Subcutaneous abdominal adipose tissue (tissue), 5 donors: ENCODE results near the gene SHB.

Experiments
- H3K27ac ChIP-seq: one replicate; pipeline ENCODE4 v1.7.0; 2013; ENCODE audit warnings: low read depth, mild to moderate bottlenecking, inconsistent platforms, low read length, moderate library complexity
- H3K27me3 ChIP-seq, 5 donors: one replicate each; pipeline ENCODE4 v1.7.0; 2013; ENCODE audit warnings: low read length in 5 of 5, inconsistent platforms in 1 of 5; ENCODE audit not compliant: control insufficient read depth in 5 of 5, insufficient read depth in 4 of 5
- H3K36me3 ChIP-seq, 5 donors: one replicate each; pipeline ENCODE4 v1.7.0; 2013; ENCODE audit warnings: low read length in 5 of 5; ENCODE audit not compliant: control insufficient read depth in 5 of 5, insufficient read depth in 5 of 5
- H3K4me1 ChIP-seq, 5 donors: one replicate each; pipeline ENCODE4 v1.7.0; 2013; ENCODE audit warnings: low read length in 5 of 5, mild to moderate bottlenecking in 3 of 5, moderate library complexity in 1 of 5; ENCODE audit not compliant: control insufficient read depth in 5 of 5, insufficient read depth in 5 of 5
- H3K4me3 ChIP-seq, 5 donors: one replicate each; pipeline ENCODE4 v1.7.0; 2013; ENCODE audit warnings: low read length in 5 of 5, low read depth in 1 of 5
- H3K9ac ChIP-seq, 5 donors: one replicate each; pipeline ENCODE4 v1.7.0; 2013; ENCODE audit warnings: low read length in 5 of 5, mild to moderate bottlenecking in 4 of 5, moderate library complexity in 3 of 5
- H3K9me3 ChIP-seq, 5 donors: one replicate each; pipeline ENCODE4 v1.7.0; 2013; ENCODE audit warnings: low read length in 5 of 5; ENCODE audit not compliant: control insufficient read depth in 5 of 5
- donor health status: healthy.
- donor health status: healthy.
- donor health status: healthy.
- donor health status: healthy.
- donor health status: healthy.

Gene SHB

DNA sequence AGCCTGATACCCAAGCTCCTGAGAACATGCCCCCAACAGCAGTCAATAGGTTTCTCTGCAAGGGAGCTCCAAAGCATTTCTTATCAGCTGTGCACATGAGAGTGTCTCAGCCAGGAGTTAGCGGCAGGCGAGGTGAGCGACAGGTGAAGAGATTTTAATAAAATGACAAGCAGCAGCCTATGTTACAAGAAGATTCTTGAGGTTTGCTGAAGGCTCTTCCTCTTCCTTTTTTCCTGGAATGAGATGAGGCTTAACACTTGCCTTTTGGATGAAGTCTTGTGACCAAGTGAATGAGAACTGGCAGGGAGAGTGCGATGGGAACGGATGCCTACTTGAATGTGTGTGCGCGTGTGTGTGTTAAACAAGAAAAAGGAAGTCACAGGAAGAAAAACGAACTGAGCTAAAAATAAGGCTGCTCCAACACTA is 76.1 kb downstream of the SHB start:
- Histone ChIP-seq H3K36me3 (no peaks in the 10 kb centered on the region), H3K4me1 (peaks cover 4 to 59% (median 31%) of the 10 kb centered on the region in 5 donors), H3K4me3 (no peak overlapping the region), H3K9me3 (no peaks in the 10 kb centered on the region), H3K27ac (peak overlapping the region; percentile 13), H3K27me3 (no peaks in the 10 kb centered on the region), H3K9ac (peak overlapping the region in 1 of 5 donors; percentile 34)

GRCh38 chr9:37990404-37991015 is 78.5 kb downstream of the SHB start:
- H3K36me3 ChIP-seq, result no peaks in the 10 kb centered on the region
- H3K4me3 ChIP-seq, result no peak overlapping the region
- peaks cover 4 to 62% (median 29%) of the 10 kb centered on the region in 5 donors for H3K4me1 ChIP-seq
- no peak overlapping the region for H3K9ac ChIP-seq
- H3K9me3 ChIP-seq, result no peaks in the 10 kb centered on the region
- no peaks in the 10 kb centered on the region for H3K27me3 ChIP-seq
- peak overlapping the region; percentile 27 for H3K27ac ChIP-seq

DNA sequence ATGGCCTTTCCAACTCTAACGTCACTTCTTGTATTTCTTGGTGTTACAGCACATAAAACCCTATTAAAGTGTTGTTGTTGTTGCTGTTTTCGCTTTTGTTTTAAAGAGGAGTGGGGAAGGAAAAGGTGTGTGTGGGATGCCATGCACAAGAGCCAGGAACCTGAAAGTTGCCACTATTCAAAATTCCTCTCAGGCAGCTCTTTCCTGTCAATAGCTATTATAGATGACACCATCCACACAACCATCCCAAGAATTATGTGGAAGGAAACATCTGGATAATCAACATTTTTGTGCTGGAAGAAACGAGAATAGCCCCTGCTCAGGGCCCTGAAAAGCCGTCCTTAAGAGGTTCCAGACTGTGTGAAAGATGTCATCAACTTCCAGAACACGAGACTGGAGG is 79.3 kb downstream of the SHB start:
- peak overlapping the region; percentile 27 for H3K27ac ChIP-seq
- H3K27me3 ChIP-seq, result no peaks in the 10 kb centered on the region
- no peaks in the 10 kb centered on the region for H3K9me3 ChIP-seq
- H3K4me3 ChIP-seq, result no peak overlapping the region
- H3K4me1 ChIP-seq, result peaks cover 4 to 62% (median 26%) of the 10 kb centered on the region in 5 donors
- no peak overlapping the region for H3K9ac ChIP-seq
- no peaks in the 10 kb centered on the region for H3K36me3 ChIP-seq

DNA sequence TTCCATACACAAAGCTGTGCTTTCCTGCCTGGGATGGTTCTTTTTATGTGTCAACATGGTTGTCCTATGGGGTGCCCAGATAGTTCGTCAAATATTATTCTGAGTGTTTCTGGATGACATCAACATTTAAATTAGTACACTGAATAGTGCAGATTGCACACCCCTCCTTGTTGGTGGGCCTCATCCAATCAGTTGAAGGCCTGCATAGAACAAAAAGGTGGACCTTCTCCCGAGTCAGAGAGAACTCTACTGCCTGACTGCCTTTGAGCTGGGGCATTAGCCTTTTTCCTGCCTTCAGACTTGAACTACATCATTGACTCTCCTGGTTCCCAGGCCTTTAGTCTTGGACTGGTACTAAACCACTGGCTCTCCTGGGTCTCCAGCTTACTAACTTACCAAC is 80.4 kb downstream of the SHB start:
- Histone ChIP-seq H3K4me3 (no peak overlapping the region), H3K27me3 (no peaks in the 10 kb centered on the region), H3K9me3 (no peaks in the 10 kb centered on the region), H3K36me3 (no peaks in the 10 kb centered on the region), H3K4me1 (peaks cover 0 to 55% (median 17%) of the 10 kb centered on the region in 5 donors), H3K27ac (peak overlapping the region; percentile 27), H3K9ac (no peak overlapping the region)

GRCh38 chr9:37988041-37988440 is 81.0 kb downstream of the SHB start:
- peak overlapping the region; percentile 27 for H3K27ac ChIP-seq
- no peak overlapping the region for H3K9ac ChIP-seq
- no peaks in the 10 kb centered on the region for H3K9me3 ChIP-seq
- peaks cover 0 to 51% (median 16%) of the 10 kb centered on the region in 5 donors for H3K4me1 ChIP-seq
- H3K4me3 ChIP-seq, result no peak overlapping the region
- H3K27me3 ChIP-seq, result no peaks in the 10 kb centered on the region
- no peaks in the 10 kb centered on the region for H3K36me3 ChIP-seq

- H3K27ac ChIP-seq, result no peak overlapping the region
- no peak overlapping the region for H3K9ac ChIP-seq
- H3K27me3 ChIP-seq, result no peaks in the 10 kb centered on the region
- no peaks in the 10 kb centered on the region for H3K36me3 ChIP-seq
- no peaks in the 10 kb centered on the region for H3K9me3 ChIP-seq
- H3K4me1 ChIP-seq, result peaks cover 0 to 46% (median 12%) of the 10 kb centered on the region in 5 donors
- H3K4me3 ChIP-seq, result no peak overlapping the region
These were observed 81.5 kb downstream of the SHB start for GRCh38 chr9:37987467-37987981.

GRCh38 chr9:37986771-37987258 is 82.2 kb downstream of the SHB start:
- Histone ChIP-seq H3K9ac (no peak overlapping the region), H3K27ac (no peak overlapping the region)

GRCh38 chr9:37986001-37986400 is 83.0 kb downstream of the SHB start:
- H3K27me3 ChIP-seq, result no peaks in the 10 kb centered on the region
- no peaks in the 10 kb centered on the region for H3K9me3 ChIP-seq
- H3K36me3 ChIP-seq, result no peaks in the 10 kb centered on the region
- H3K27ac ChIP-seq, result no peak overlapping the region
- H3K9ac ChIP-seq, result no peak overlapping the region
- no peak overlapping the region for H3K4me3 ChIP-seq
- peaks cover 0 to 44% (median 9%) of the 10 kb centered on the region in 5 donors for H3K4me1 ChIP-seq

More at GRCh38 chr9:37986771-37987258, 82.2 kb downstream of the SHB start:
- Histone ChIP-seq H3K27me3 (no peaks in the 10 kb centered on the region), H3K4me3 (no peak overlapping the region), H3K4me1 (peaks cover 0 to 44% (median 9%) of the 10 kb centered on the region in 5 donors), H3K36me3 (no peaks in the 10 kb centered on the region), H3K9me3 (no peaks in the 10 kb centered on the region)

GRCh38 chr9:37984672-37985611 is 84.1 kb downstream of the SHB start:
- H3K4me3 ChIP-seq, result no peak overlapping the region
- no peaks in the 10 kb centered on the region for H3K9me3 ChIP-seq
- no peaks in the 10 kb centered on the region for H3K36me3 ChIP-seq
- no peak overlapping the region for H3K9ac ChIP-seq
- no peaks in the 10 kb centered on the region for H3K27me3 ChIP-seq
- no peak overlapping the region for H3K27ac ChIP-seq
- H3K4me1 ChIP-seq, result peaks cover 0 to 39% (median 9%) of the 10 kb centered on the region in 5 donors

- Histone ChIP-seq H3K9ac (no peak overlapping the region), H3K27ac (no peak overlapping the region)
These were observed 84.8 kb downstream of the SHB start for GRCh38 chr9:37984278-37984671.

More at GRCh38 chr9:37984278-37984671, 84.8 kb downstream of the SHB start:
- Histone ChIP-seq H3K9me3 (no peaks in the 10 kb centered on the region), H3K27me3 (no peaks in the 10 kb centered on the region), H3K4me3 (no peak overlapping the region), H3K4me1 (peaks cover 0 to 33% (median 9%) of the 10 kb centered on the region in 5 donors), H3K36me3 (no peaks in the 10 kb centered on the region)
